ENCODE measurements around the gene ITPK1. TPM values are rescaled to one million over a fixed set of nuclear protein-coding genes. Genes with fewer than 3 reads are reported as not detected.

ITPK1 gene
- total and polyA plus RNA-seq, 2 experiments from 2014 or later: 35.9 to 101 TPM

DNA sequence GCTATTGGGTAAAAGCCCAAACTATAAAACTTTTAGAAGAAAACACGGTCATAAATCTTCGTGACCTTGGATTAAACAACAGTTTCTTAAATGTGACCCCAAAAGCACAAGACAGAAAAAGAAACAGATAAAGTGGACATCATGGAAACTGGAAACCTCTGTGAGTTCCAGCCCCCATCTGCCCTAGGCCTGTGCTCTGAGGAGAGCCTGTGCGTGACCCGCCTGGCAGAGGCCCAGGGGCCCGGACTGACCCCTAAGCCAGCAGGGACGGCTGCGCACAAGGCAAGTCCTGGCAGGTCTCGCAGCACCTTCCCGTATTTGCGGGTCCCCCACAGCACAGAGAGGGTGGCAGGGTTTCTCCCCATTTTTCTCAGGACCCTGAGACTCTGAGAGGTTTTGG lies 116.8 kb downstream of the ITPK1 start (continued):
- TF ChIP-seq, protein P1, sequence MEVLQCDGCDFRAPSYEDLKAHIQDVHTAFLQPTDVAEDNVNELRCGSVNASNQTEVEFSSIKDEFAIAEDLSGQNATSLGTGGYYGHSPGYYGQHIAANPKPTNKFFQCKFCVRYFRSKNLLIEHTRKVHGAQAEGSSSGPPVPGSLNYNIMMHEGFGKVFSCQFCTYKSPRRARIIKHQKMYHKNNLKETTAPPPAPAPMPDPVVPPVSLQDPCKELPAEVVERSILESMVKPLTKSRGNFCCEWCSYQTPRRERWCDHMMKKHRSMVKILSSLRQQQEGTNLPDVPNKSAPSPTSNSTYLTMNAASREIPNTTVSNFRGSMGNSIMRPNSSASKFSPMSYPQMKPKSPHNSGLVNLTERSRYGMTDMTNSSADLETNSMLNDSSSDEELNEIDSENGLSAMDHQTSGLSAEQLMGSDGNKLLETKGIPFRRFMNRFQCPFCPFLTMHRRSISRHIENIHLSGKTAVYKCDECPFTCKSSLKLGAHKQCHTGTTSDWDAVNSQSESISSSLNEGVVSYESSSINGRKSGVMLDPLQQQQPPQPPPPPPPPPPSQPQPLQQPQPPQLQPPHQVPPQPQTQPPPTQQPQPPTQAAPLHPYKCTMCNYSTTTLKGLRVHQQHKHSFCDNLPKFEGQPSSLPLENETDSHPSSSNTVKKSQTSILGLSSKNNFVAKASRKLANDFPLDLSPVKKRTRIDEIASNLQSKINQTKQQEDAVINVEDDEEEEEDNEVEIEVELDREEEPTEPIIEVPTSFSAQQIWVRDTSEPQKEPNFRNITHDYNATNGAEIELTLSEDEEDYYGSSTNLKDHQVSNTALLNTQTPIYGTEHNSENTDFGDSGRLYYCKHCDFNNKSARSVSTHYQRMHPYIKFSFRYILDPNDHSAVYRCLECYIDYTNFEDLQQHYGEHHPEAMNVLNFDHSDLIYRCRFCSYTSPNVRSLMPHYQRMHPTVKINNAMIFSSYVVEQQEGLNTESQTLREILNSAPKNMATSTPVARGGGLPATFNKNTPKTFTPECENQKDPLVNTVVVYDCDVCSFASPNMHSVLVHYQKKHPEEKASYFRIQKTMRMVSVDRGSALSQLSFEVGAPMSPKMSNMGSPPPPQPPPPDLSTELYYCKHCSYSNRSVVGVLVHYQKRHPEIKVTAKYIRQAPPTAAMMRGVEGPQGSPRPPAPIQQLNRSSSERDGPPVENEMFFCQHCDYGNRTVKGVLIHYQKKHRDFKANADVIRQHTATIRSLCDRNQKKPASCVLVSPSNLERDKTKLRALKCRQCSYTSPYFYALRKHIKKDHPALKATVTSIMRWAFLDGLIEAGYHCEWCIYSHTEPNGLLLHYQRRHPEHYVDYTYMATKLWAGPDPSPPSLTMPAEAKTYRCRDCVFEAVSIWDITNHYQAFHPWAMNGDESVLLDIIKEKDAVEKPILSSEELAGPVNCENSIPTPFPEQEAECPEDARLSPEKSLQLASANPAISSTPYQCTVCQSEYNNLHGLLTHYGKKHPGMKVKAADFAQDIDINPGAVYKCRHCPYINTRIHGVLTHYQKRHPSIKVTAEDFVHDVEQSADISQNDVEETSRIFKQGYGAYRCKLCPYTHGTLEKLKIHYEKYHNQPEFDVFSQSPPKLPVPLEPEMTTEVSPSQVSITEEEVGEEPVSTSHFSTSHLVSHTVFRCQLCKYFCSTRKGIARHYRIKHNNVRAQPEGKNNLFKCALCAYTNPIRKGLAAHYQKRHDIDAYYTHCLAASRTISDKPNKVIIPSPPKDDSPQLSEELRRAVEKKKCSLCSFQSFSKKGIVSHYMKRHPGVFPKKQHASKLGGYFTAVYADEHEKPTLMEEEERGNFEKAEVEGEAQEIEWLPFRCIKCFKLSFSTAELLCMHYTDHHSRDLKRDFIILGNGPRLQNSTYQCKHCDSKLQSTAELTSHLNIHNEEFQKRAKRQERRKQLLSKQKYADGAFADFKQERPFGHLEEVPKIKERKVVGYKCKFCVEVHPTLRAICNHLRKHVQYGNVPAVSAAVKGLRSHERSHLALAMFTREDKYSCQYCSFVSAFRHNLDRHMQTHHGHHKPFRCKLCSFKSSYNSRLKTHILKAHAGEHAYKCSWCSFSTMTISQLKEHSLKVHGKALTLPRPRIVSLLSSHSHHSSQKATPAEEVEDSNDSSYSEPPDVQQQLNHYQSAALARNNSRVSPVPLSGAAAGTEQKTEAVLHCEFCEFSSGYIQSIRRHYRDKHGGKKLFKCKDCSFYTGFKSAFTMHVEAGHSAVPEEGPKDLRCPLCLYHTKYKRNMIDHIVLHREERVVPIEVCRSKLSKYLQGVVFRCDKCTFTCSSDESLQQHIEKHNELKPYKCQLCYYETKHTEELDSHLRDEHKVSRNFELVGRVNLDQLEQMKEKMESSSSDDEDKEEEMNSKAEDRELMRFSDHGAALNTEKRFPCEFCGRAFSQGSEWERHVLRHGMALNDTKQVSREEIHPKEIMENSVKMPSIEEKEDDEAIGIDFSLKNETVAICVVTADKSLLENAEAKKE (CRISPR knock-in tag; IDR thresholded peaks at IDR 0.05): no peak
- TF ChIP-seq STAT1 (IDR thresholded peaks at IDR 0.05; ENCODE audit: unreplicated experiment) (no peak), JUNB (IDR thresholded peaks at IDR 0.05; ENCODE audit: unreplicated experiment) (no peak), ZNF331 (CRISPR knock-in tag; IDR thresholded peaks at IDR 0.05; ENCODE audit: low read depth) (no peak), NANOG (IDR thresholded peaks at IDR 0.05; ENCODE audit: borderline replicate concordance) (no peak)
- TF ChIP-seq, protein P2, sequence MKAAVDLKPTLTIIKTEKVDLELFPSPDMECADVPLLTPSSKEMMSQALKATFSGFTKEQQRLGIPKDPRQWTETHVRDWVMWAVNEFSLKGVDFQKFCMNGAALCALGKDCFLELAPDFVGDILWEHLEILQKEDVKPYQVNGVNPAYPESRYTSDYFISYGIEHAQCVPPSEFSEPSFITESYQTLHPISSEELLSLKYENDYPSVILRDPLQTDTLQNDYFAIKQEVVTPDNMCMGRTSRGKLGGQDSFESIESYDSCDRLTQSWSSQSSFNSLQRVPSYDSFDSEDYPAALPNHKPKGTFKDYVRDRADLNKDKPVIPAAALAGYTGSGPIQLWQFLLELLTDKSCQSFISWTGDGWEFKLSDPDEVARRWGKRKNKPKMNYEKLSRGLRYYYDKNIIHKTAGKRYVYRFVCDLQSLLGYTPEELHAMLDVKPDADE (IDR thresholded peaks at IDR 0.05): no peak

DNA sequence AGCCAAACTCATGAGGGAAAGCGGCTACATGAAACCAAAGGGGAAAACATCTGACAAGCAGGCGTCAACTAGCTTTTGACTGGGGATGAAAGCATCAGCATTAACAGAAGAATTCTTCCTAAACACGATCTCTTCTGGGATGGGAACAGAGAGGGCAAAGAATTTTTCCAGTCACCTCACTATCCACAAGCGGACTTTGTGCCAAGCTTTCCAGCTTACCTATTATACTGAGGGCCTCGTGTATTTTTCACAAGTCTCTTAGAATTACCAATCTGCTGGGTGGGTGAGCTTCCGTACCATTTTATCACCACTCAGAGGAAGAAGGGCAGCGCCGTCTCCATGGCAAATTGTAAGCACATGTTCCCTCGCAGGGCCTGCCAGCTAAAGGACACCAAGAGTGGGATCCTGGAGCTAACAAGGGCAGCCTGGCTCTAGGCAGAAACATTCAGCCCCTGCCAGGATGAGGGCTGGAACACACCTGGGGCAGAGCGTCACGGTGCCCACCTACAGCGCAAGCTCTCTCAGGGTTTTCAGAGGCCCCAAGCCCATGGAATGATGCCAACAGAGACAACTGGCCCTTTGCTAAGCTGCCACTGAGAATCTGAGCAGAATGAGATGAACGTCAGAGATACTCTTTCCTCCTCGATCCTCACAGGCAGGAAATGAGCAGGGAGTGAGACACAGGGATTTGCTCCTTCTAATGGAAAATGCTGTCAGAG lies 118.2 kb downstream of the ITPK1 start:
- peaks cover 42% of the 10 kb centered on the region for H3K79me2 ChIP-seq (replicated peaks; ENCODE audit: insufficient read depth)
- Mint-ChIP-seq H3K4me1 (peaks cover 22% of the 10 kb centered on the region), H3K9me3 (no peaks in the 10 kb centered on the region; the same call in 2 of the 3 replicates), H3K27me3 (ENCODE audit: insufficient read depth, low read depth, poor library complexity) (peaks cover 12% of the 10 kb centered on the region), H3K4me3 (no peak overlapping the region), H3K27ac (no peak overlapping the region), H3K36me3 (ENCODE audit: low read depth) (peaks cover 19% of the 10 kb centered on the region)
- H3K36me3 ChIP-seq (ENCODE audit: insufficient read depth): no peaks in the 10 kb centered on the region
- ATAC-seq (no peak), DNase-seq (ENCODE audit: low spot score) (no peak)
- H3K9me2 ChIP-seq (ENCODE audit: insufficient read depth): no peaks in the 10 kb centered on the region
- H3K4me2 ChIP-seq: no peak overlapping the region
- H3K27me3 ChIP-seq (ENCODE audit: insufficient read depth): no peaks in the 10 kb centered on the region
- no peak overlapping the region for H2AFZ ChIP-seq
- no peak overlapping the region for H3K4me3 ChIP-seq
- H3F3A ChIP-seq (replicated peaks; ENCODE audit: low read depth): no peaks in the 10 kb centered on the region
- peaks cover 14% of the 10 kb centered on the region for H4K20me1 ChIP-seq (replicated peaks; ENCODE audit: insufficient read depth)
- H3K27ac ChIP-seq (ENCODE audit: low read depth): no peak overlapping the region
- no peaks in the 10 kb centered on the region for H3K4me1 ChIP-seq (ENCODE audit: insufficient read depth)
- no peak for TF ChIP-seq ZNF331 (CRISPR knock-in tag; IDR thresholded peaks at IDR 0.05; ENCODE audit: low read depth)
- TF ChIP-seq, protein P3, sequence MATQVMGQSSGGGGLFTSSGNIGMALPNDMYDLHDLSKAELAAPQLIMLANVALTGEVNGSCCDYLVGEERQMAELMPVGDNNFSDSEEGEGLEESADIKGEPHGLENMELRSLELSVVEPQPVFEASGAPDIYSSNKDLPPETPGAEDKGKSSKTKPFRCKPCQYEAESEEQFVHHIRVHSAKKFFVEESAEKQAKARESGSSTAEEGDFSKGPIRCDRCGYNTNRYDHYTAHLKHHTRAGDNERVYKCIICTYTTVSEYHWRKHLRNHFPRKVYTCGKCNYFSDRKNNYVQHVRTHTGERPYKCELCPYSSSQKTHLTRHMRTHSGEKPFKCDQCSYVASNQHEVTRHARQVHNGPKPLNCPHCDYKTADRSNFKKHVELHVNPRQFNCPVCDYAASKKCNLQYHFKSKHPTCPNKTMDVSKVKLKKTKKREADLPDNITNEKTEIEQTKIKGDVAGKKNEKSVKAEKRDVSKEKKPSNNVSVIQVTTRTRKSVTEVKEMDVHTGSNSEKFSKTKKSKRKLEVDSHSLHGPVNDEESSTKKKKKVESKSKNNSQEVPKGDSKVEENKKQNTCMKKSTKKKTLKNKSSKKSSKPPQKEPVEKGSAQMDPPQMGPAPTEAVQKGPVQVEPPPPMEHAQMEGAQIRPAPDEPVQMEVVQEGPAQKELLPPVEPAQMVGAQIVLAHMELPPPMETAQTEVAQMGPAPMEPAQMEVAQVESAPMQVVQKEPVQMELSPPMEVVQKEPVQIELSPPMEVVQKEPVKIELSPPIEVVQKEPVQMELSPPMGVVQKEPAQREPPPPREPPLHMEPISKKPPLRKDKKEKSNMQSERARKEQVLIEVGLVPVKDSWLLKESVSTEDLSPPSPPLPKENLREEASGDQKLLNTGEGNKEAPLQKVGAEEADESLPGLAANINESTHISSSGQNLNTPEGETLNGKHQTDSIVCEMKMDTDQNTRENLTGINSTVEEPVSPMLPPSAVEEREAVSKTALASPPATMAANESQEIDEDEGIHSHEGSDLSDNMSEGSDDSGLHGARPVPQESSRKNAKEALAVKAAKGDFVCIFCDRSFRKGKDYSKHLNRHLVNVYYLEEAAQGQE (IDR thresholded peaks at IDR 0.05; ENCODE audit: unreplicated experiment): no peak

Data from GM23338 (cell line).